MM.1S (cell line): ENCODE data around the gene STX1B.

ENCODE experiments used
- DNase-seq: peaks from one replicate; pipeline ENCODE4 v3.0.0-alpha.2; 2015
- H2AFZ ChIP-seq: fragments of 300-600 bp; sonication (generic); 2 replicates; pipeline ENCODE4 v1.6.0; 2016; ENCODE audit warnings: antibody characterized with exemption, low read length
- H3F3A ChIP-seq: fragments of 300-600 bp; sonication (generic); 2 replicates; pipeline ENCODE4 v1.6.1; 2016; ENCODE audit warnings: mild to moderate bottlenecking, antibody characterized with exemption, low read length, moderate library complexity, mixed read lengths; ENCODE audit not compliant: insufficient read depth
- H3K27ac ChIP-seq: fragments of 300-600 bp; sonication (generic); 2 replicates; pipeline ENCODE4 v1.5.1; 2016; ENCODE audit warnings: mild to moderate bottlenecking, low read length
- H3K27me3 ChIP-seq: fragments of 300-600 bp; sonication (generic); replicated peaks from 2 replicates; pipeline ENCODE4 v1.6.0; 2016; ENCODE audit warnings: low read length; ENCODE audit not compliant: insufficient read depth
- H3K36me3 ChIP-seq: fragments of 300-600 bp; sonication (generic); replicated peaks from 2 replicates; pipeline ENCODE4 v1.6.1; 2016; ENCODE audit warnings: mild to moderate bottlenecking, low read length, mixed read lengths; ENCODE audit not compliant: insufficient read depth
- H3K4me1 ChIP-seq: fragments of 300-600 bp; sonication (generic); 2 replicates; pipeline ENCODE4 v1.6.1; 2016; ENCODE audit warnings: low read length, mixed read lengths
- H3K4me2 ChIP-seq: fragments of 300-600 bp; sonication (generic); 2 replicates; pipeline ENCODE4 v1.6.0; 2016; ENCODE audit warnings: low read depth, low read length
- H3K4me3 ChIP-seq: fragments of 300-600 bp; sonication (generic); 2 replicates; pipeline ENCODE4 v1.5.1; 2016; ENCODE audit warnings: low read length, mixed read lengths
- H3K79me2 ChIP-seq: fragments of 300-600 bp; sonication (generic); 2 replicates; pipeline ENCODE4 v1.6.1; 2016; ENCODE audit warnings: mixed run types, low read length, mixed read lengths
- H3K9ac ChIP-seq: fragments of 300-600 bp; sonication (generic); 2 replicates; pipeline ENCODE4 v1.6.1; 2016; ENCODE audit warnings: low read length, mixed read lengths
- H3K9me2 ChIP-seq: fragments of 300-600 bp; sonication (generic); replicated peaks from 2 replicates; pipeline ENCODE4 v1.6.1; 2016; ENCODE audit warnings: mild to moderate bottlenecking, low read length, mixed read lengths; ENCODE audit not compliant: insufficient read depth
- H3K9me3 ChIP-seq: fragments of 300-600 bp; sonication (generic); replicated peaks from 2 replicates; pipeline ENCODE4 v1.6.1; 2016; ENCODE audit warnings: mild to moderate bottlenecking, low read length, mixed read lengths; ENCODE audit not compliant: insufficient read depth
- H4K20me1 ChIP-seq: fragments of 300-600 bp; sonication (generic); 2 replicates; pipeline ENCODE4 v1.6.1; 2016; ENCODE audit warnings: mild to moderate bottlenecking, low read length, moderate library complexity, mixed read lengths; ENCODE audit not compliant: insufficient read depth
- EZH2 ChIP-seq: fragments of 300-600 bp; sonication (generic); optimal IDR thresholded peaks from 2 replicates; pipeline ENCODE3; 2017; ENCODE audit warnings: low read depth, mild to moderate bottlenecking, antibody characterized with exemption, low read length, mixed read lengths
- EZH2phosphoT487 ChIP-seq: fragments of 300-600 bp; sonication (generic); IDR thresholded peaks from 2 replicates; pipeline ENCODE4 v1.6.1; 2018; ENCODE audit warnings: antibody characterized with exemption, low read length
- TF ChIP-seq, protein P1 (sequence below): fragments of 300-600 bp; sonication (generic); IDR thresholded peaks from 2 replicates; pipeline ENCODE4 v1.5.1; 2016; ENCODE audit warnings: antibody characterized with exemption, low read length, mixed read lengths

Gene STX1B

DNA sequence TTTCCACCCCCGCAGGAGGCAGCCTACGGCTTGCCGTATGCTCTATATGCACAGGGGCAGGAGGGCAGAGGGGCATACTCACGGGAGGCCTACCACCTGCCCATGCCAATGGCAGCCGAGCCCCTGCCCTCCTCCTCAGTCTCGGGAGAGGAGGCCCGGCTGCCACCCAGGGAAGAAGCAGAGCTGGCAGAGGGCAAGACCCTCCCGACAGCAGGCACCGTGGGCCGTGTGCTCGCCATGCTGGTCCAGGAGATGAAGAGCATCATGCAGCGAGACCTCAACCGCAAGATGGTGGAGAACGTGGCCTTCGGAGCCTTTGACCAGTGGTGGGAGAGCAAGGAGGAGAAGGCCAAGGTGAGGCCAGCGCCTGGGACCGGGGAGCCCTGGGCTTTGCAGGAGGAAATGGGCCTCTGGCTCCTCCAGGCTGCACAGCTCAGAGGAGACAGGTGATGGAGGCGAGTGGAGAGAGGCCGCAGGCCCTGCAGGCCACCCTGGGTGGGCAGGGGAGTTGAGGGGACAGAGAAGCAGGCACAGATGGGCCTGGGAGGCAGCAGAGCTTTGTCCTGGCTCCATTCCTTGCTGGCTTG, 44.3 kb downstream of the STX1B start:
- no peaks in the 10 kb centered on the region for H3K9me3 ChIP-seq
- no peaks in the 10 kb centered on the region for H3F3A ChIP-seq
- no peak overlapping the region for H3K9ac ChIP-seq
- peaks cover 4% of the 10 kb centered on the region for H3K79me2 ChIP-seq
- peaks cover 6% of the 10 kb centered on the region for H3K36me3 ChIP-seq
- no peak overlapping the region for H2AFZ ChIP-seq
- no peaks in the 10 kb centered on the region for H4K20me1 ChIP-seq
- H3K27ac ChIP-seq: no peak overlapping the region
- no peak overlapping the region for H3K4me3 ChIP-seq
- TF ChIP-seq, protein P1, sequence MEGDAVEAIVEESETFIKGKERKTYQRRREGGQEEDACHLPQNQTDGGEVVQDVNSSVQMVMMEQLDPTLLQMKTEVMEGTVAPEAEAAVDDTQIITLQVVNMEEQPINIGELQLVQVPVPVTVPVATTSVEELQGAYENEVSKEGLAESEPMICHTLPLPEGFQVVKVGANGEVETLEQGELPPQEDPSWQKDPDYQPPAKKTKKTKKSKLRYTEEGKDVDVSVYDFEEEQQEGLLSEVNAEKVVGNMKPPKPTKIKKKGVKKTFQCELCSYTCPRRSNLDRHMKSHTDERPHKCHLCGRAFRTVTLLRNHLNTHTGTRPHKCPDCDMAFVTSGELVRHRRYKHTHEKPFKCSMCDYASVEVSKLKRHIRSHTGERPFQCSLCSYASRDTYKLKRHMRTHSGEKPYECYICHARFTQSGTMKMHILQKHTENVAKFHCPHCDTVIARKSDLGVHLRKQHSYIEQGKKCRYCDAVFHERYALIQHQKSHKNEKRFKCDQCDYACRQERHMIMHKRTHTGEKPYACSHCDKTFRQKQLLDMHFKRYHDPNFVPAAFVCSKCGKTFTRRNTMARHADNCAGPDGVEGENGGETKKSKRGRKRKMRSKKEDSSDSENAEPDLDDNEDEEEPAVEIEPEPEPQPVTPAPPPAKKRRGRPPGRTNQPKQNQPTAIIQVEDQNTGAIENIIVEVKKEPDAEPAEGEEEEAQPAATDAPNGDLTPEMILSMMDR: no peak
- TF ChIP-seq EZH2phosphoT487 (no peak), EZH2 (no peak)
- DNase-seq: no peak
- H3K4me2 ChIP-seq: no peak overlapping the region
- no peaks in the 10 kb centered on the region for H3K4me1 ChIP-seq
- no peaks in the 10 kb centered on the region for H3K27me3 ChIP-seq
- H3K9me2 ChIP-seq: no peaks in the 10 kb centered on the region

DNA sequence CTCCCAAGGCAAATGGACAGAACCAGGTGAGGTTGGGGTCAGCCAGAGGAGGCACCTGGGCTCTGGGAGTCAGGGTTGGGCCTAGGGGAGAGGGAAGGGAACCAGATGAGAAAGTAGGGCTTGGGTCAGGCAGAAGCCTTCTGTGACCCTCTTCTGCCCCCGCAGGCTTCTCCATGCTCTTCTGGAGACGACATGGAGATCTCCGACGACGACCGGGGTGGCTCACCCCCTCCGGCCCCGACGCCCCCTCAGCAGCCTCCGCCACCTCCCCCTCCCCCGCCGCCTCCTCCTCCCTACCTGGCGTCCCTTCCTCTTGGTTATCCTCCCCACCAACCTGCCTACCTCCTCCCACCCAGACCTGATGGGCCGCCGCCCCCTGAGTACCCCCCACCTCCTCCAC, 45.0 kb downstream of the STX1B start:
- no peak for TF ChIP-seq EZH2phosphoT487
- no peak for TF ChIP-seq EZH2
- TF ChIP-seq, protein P1: no peak
- no peak overlapping the region for H2AFZ ChIP-seq
- H3K27ac ChIP-seq: no peak overlapping the region
- no peaks in the 10 kb centered on the region for H3K9me2 ChIP-seq
- no peaks in the 10 kb centered on the region for H3K27me3 ChIP-seq
- no peak for DNase-seq
- no peak overlapping the region for H3K9ac ChIP-seq
- H3K4me1 ChIP-seq: no peaks in the 10 kb centered on the region
- H3K4me2 ChIP-seq: no peak overlapping the region
- H3K79me2 ChIP-seq: peaks cover 8% of the 10 kb centered on the region
- no peak overlapping the region for H3K4me3 ChIP-seq
- H3K36me3 ChIP-seq: peaks cover 8% of the 10 kb centered on the region
- no peaks in the 10 kb centered on the region for H3K9me3 ChIP-seq
- H4K20me1 ChIP-seq: no peaks in the 10 kb centered on the region
- no peaks in the 10 kb centered on the region for H3F3A ChIP-seq

DNA sequence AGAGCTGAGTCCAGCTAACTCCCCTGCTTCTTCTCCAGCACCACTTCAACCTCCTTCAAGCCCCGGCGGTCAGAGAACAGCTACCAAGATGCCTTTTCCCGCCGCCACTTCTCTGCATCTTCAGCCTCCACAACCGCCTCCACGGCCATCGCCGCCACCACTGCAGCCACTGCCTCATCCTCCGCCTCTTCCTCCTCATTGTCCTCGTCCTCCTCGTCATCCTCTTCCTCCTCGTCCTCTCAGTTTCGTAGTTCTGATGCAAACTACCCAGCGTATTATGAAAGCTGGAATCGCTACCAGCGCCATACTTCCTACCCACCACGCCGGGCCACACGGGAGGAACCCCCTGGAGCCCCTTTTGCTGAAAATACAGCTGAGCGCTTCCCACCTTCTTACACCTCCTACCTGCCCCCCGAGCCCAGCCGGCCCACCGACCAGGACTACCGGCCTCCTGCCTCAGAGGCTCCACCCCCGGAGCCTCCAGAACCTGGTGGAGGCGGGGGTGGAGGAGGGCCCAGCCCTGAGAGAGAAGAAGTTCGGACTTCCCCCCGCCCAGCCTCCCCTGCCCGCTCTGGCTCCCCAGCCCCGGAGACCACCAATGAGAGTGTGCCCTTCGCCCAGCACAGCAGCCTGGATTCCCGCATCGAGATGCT, 45.7 kb downstream of the STX1B start:
- peaks cover 12% of the 10 kb centered on the region for H3K36me3 ChIP-seq
- no peaks in the 10 kb centered on the region for H3K4me1 ChIP-seq
- TF ChIP-seq, protein P1: no peak
- TF ChIP-seq EZH2 (no peak), EZH2phosphoT487 (no peak)
- no peak for DNase-seq
- no peak overlapping the region for H3K9ac ChIP-seq
- no peaks in the 10 kb centered on the region; the same call in 1 of the 2 replicates for H4K20me1 ChIP-seq
- no peak overlapping the region for H3K4me3 ChIP-seq
- H3K9me3 ChIP-seq: no peaks in the 10 kb centered on the region
- no peaks in the 10 kb centered on the region for H3K27me3 ChIP-seq
- no peak overlapping the region for H2AFZ ChIP-seq
- H3K4me2 ChIP-seq: no peak overlapping the region
- H3K79me2 ChIP-seq: peaks cover 15% of the 10 kb centered on the region
- no peaks in the 10 kb centered on the region for H3F3A ChIP-seq
- H3K9me2 ChIP-seq: no peaks in the 10 kb centered on the region
- H3K27ac ChIP-seq: no peak overlapping the region
